ENCODE data around the gene PARVB. TPM values are rescaled to one million over a fixed set of nuclear protein-coding genes. Genes with fewer than 3 reads are reported as not detected.
A peak's percentile ranks its signal among the peaks of the same experiment; 100 is the strongest.

PARVB gene
- total RNA-seq, 4 donors from 2014 or later: 6.6 to 144 (median 30.1) TPM

- H3K27ac ChIP-seq: peak overlapping the region; percentile 58 to 78 (median 68)
- no peaks in the 10 kb centered on the region for H3K36me3 ChIP-seq
- H3K4me3 ChIP-seq: peak overlapping the region in 2 of 4 donors; percentile 25 to 46
- in situ Hi-C loops (cut with MboI; ENCODE audit: low pct_ligation_motif_present in 1 of 4, low pct_unique_long_range_greater_than_20kb in 1 of 4, low sequenced_read_pairs in 3 of 4) (no loop called here), intact Hi-C loops (cut with DNase I; ENCODE audit: low total_unique reads) (no loop called here)
- peak; percentile 62 for DNase-seq
- no peaks in the 10 kb centered on the region for H3K9me3 ChIP-seq
- H3K4me1 ChIP-seq: no peaks in the 10 kb centered on the region
- no peaks in the 10 kb centered on the region for H3K27me3 ChIP-seq
- 57 to 82% methylated on average over 3 to 17 of the region's 17 CpGs for WGBS, 2 donors (ENCODE audit: low coverage in 1 of 2)
- peak; percentile 23 for TF ChIP-seq POLR2A (IDR thresholded peaks at IDR 0.05)
- TF ChIP-seq POLR2AphosphoS5 (IDR thresholded peaks at IDR 0.05): peak in 1 of 3 donors; percentile 31
- no peak for TF ChIP-seq CTCF (IDR thresholded peaks at IDR 0.05)
- TF ChIP-seq EP300 (IDR thresholded peaks at IDR 0.05; ENCODE audit: low read depth): no peak
Observed at GRCh38 chr22:44182588-44183286, 158.6 kb downstream of the PARVB start.

- TF ChIP-seq EP300 (IDR thresholded peaks at IDR 0.05; ENCODE audit: low read depth) (no peak), POLR2A (IDR thresholded peaks at IDR 0.05) (no peak), POLR2AphosphoS5 (IDR thresholded peaks at IDR 0.05) (no peak), CTCF (IDR thresholded peaks at IDR 0.05) (no peak)
- H3K4me3 ChIP-seq: peak overlapping the region in 1 of 4 donors; percentile 10
- WGBS, 2 donors (ENCODE audit: low coverage in 1 of 2): 77% methylated on average over 8 of the region's 8 CpGs; no CpG with 5 or more reads in 1 of the 2 donors
- no peak for DNase-seq
- peak overlapping the region in 2 of 4 donors; percentile 58 to 78 for H3K27ac ChIP-seq
- H3K36me3 ChIP-seq: no peaks in the 10 kb centered on the region
- no peaks in the 10 kb centered on the region for H3K27me3 ChIP-seq
- in situ Hi-C loops (cut with MboI; ENCODE audit: low pct_ligation_motif_present in 1 of 4, low pct_unique_long_range_greater_than_20kb in 1 of 4, low sequenced_read_pairs in 3 of 4): no loop called here
- H3K4me1 ChIP-seq: no peaks in the 10 kb centered on the region
- H3K9me3 ChIP-seq: no peaks in the 10 kb centered on the region
- intact Hi-C loops (cut with DNase I; ENCODE audit: low total_unique reads): no loop called here
Observed at GRCh38 chr22:44183287-44183588, 159.1 kb downstream of the PARVB start.

GRCh38 chr22:44184006-44184405 is 159.9 kb downstream of the PARVB start:
- DNase-seq: no peak
- H3K4me3 ChIP-seq: no peak overlapping the region
- H3K36me3 ChIP-seq: no peaks in the 10 kb centered on the region
- in situ Hi-C loops (cut with MboI; ENCODE audit: low pct_ligation_motif_present in 1 of 4, low pct_unique_long_range_greater_than_20kb in 1 of 4, low sequenced_read_pairs in 3 of 4) (no loop called here), intact Hi-C loops (cut with DNase I; ENCODE audit: low total_unique reads) (no loop called here)
- 69 to 75% methylated on average over 4 of the region's 4 CpGs for WGBS, 2 donors (ENCODE audit: low coverage in 1 of 2)
- H3K9me3 ChIP-seq: no peaks in the 10 kb centered on the region
- H3K4me1 ChIP-seq: no peaks in the 10 kb centered on the region
- TF ChIP-seq CTCF (IDR thresholded peaks at IDR 0.05) (no peak), POLR2AphosphoS5 (IDR thresholded peaks at IDR 0.05) (no peak), EP300 (IDR thresholded peaks at IDR 0.05; ENCODE audit: low read depth) (no peak), POLR2A (IDR thresholded peaks at IDR 0.05) (no peak)
- no peak overlapping the region for H3K27ac ChIP-seq
- H3K27me3 ChIP-seq: no peaks in the 10 kb centered on the region

GRCh38 chr22:44185237-44186120 is 161.4 kb downstream of the PARVB start:
- intact Hi-C loops (cut with DNase I; ENCODE audit: low total_unique reads): no loop called here
- DNase-seq: no peak
- H3K9me3 ChIP-seq: no peaks in the 10 kb centered on the region
- H3K27ac ChIP-seq: no peak overlapping the region
- 81% methylated on average over 16 of the region's 16 CpGs; no CpG with 5 or more reads in 1 of the 2 donors for WGBS, 2 donors (ENCODE audit: low coverage in 1 of 2)
- no peaks in the 10 kb centered on the region for H3K36me3 ChIP-seq
- in situ Hi-C loops (cut with MboI; ENCODE audit: low pct_ligation_motif_present in 1 of 4, low pct_unique_long_range_greater_than_20kb in 1 of 4, low sequenced_read_pairs in 3 of 4): no loop called here
- no peaks in the 10 kb centered on the region for H3K27me3 ChIP-seq
- H3K4me3 ChIP-seq: no peak overlapping the region
- H3K4me1 ChIP-seq: no peaks in the 10 kb centered on the region
- no peak for TF ChIP-seq EP300 (IDR thresholded peaks at IDR 0.05; ENCODE audit: low read depth)
- TF ChIP-seq POLR2AphosphoS5 (IDR thresholded peaks at IDR 0.05): no peak
- no peak for TF ChIP-seq CTCF (IDR thresholded peaks at IDR 0.05)
- TF ChIP-seq POLR2A (IDR thresholded peaks at IDR 0.05): no peak
